Neural crest cell (in vitro differentiated cells): Measurements from ENCODE around the gene ATXN7L3. TPM values are rescaled to one million over a fixed set of nuclear protein-coding genes. Genes with fewer than 3 reads are reported as not detected.
"Not testable (repeated sequence)": the region's sequence is repeated elsewhere in the genome, so short reads cannot be mapped to it uniquely, and the experiment has no call there.

Source experiments
- DNase-seq: peaks from one replicate; pipeline ENCODE4 v3.0.0; 2021; ENCODE audit warnings: low read depth, mixed read lengths, low spot score
- H3K27ac Mint-ChIP-seq: one replicate; pipeline ENCODE4 v1.8.0; 2021; ENCODE audit warnings: mild to moderate bottlenecking, mixed read lengths; ENCODE audit not compliant: unreplicated experiment
- H3K27me3 Mint-ChIP-seq: 2 replicates; pipeline ENCODE4 v1.8.0; 2021; ENCODE audit warnings: low read depth, mild to moderate bottlenecking, mixed read lengths
- H3K36me3 Mint-ChIP-seq: 2 replicates; pipeline ENCODE4 v1.8.0; 2021; ENCODE audit warnings: low read depth, mild to moderate bottlenecking, mixed read lengths
- H3K4me1 Mint-ChIP-seq: 2 replicates; pipeline ENCODE4 v1.8.0; 2021; ENCODE audit warnings: mixed read lengths
- H3K4me3 Mint-ChIP-seq: one replicate; pipeline ENCODE4 v1.8.0; 2021; ENCODE audit warnings: mild to moderate bottlenecking, mixed read lengths
- H3K9me3 Mint-ChIP-seq: 2 replicates; pipeline ENCODE4 v1.8.0; 2021; ENCODE audit warnings: mixed read lengths
- microRNA-seq: library from miRNA; unstranded; fragments of <30 nt; microRNA quantifications from one replicate; pipeline ENCODE4, GENCODE V29; 2020
- total RNA-seq: library from RNA; stranded (reverse); gene quantifications from 2 replicates; pipeline ENCODE4 v1.2.1, GENCODE V29; 2021
- TF ChIP-seq, protein P1 (sequence below): fragments of 200-600 bp; sonication (generic); conservative IDR thresholded peaks from 2 replicates; pipeline ENCODE4 v1.5.0; 2021; ENCODE audit warnings: antibody characterized with exemption, mild to moderate bottlenecking

The ATXN7L3 gene
- total RNA-seq, 1 donor from 2014 or later = 119 TPM

DNA sequence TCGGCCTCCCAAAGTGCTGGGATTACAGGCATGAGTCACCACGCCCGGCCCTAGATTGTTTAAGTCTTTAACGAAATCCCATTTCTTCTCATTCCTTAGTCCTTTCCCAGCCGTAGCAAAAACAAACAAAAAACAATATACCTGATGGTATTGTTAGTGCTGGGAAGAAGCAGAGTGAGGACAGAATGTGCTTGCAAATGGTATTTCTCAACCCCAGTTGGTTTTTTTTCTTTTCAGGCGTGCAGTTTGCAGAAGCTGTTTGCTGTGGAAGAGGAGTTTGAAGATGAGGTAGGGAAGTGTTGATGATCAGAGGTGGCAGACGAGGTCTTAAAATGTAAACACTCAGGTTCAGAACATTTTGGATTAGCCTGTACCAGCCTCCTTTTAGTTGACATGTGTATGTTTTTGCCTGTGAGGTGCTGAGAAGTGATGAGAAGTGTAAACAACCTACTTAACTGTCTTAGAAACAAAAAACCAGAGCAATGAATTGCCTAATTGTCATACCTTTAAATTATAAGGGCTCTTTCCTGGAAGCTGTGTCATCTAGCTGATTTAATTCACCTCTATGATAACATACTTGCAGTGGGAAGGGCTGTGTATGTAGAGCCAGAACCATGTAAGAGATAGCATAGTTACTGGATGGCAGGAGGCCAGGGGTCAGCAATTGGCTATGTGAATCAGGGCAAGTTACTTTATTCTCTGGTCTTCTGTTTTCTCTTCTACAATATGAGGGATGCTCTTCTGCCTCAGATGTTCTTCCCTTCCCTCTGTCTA is 54.5 kb downstream of the ATXN7L3 start:
- Mint-ChIP-seq H3K4me1 (peaks cover 11% of the 10 kb centered on the region), H3K9me3 (no peaks in the 10 kb centered on the region), H3K36me3 (no peaks in the 10 kb centered on the region), H3K4me3 (peak overlapping the region; percentile 63), H3K27ac (peak overlapping the region; percentile 35), H3K27me3 (no peaks in the 10 kb centered on the region)
- DNase-seq = no peak
- TF ChIP-seq, protein P1, sequence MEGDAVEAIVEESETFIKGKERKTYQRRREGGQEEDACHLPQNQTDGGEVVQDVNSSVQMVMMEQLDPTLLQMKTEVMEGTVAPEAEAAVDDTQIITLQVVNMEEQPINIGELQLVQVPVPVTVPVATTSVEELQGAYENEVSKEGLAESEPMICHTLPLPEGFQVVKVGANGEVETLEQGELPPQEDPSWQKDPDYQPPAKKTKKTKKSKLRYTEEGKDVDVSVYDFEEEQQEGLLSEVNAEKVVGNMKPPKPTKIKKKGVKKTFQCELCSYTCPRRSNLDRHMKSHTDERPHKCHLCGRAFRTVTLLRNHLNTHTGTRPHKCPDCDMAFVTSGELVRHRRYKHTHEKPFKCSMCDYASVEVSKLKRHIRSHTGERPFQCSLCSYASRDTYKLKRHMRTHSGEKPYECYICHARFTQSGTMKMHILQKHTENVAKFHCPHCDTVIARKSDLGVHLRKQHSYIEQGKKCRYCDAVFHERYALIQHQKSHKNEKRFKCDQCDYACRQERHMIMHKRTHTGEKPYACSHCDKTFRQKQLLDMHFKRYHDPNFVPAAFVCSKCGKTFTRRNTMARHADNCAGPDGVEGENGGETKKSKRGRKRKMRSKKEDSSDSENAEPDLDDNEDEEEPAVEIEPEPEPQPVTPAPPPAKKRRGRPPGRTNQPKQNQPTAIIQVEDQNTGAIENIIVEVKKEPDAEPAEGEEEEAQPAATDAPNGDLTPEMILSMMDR = no peak

- H3K27ac Mint-ChIP-seq, DNase-seq, H3K9me3 Mint-ChIP-seq, H3K27me3 Mint-ChIP-seq, H3K36me3 Mint-ChIP-seq: not testable (repeated sequence)
- Mint-ChIP-seq H3K4me1 (peaks cover 12% of the 10 kb centered on the region), H3K4me3 (peak overlapping the region; percentile 76)
Observed at GRCh38 chr17:44143921-44144320, 55.8 kb downstream of the ATXN7L3 start.

Small RNA genes lying within 50 kb of the gene (microRNA-seq; reads per million reads assigned to microRNA genes)
- not detected for gene MIR6782

Other genes with a start within 250 kb of the ATXN7L3 start
- gene PYY, start 245.9 kb downstream of the ATXN7L3 start, total RNA-seq = not detected in 2 replicates
- gene NAGS, start 195.3 kb downstream of the ATXN7L3 start, total RNA-seq = 0.93 and 1.1 TPM in 2 replicates
- gene TMEM101, start 184.9 kb downstream of the ATXN7L3 start, total RNA-seq = 24.0 and 26.9 TPM in 2 replicates
- gene LSM12, start 133.2 kb downstream of the ATXN7L3 start, total RNA-seq = 59.7 and 60.9 TPM in 2 replicates
- gene G6PC3, start 129.1 kb downstream of the ATXN7L3 start, total RNA-seq = 81.1 and 88.6 TPM in 2 replicates
- gene HDAC5, start 76.2 kb downstream of the ATXN7L3 start, total RNA-seq = 27.1 and 27.2 TPM in 2 replicates
- 22.1 and 23.3 TPM in 2 replicates for gene HROB, start 58.0 kb downstream of the ATXN7L3 start, total RNA-seq
- 0.25 and 0.26 TPM in 2 replicates for gene ASB16, start 29.2 kb downstream of the ATXN7L3 start, total RNA-seq
- gene TMUB2, start 12.9 kb downstream of the ATXN7L3 start, total RNA-seq = 33.5 and 33.7 TPM in 2 replicates
- gene UBTF, start 19.8 kb upstream of the ATXN7L3 start, total RNA-seq = 106 and 108 TPM in 2 replicates
- not detected in 2 replicates for gene SLC4A1, start 68.3 kb upstream of the ATXN7L3 start, total RNA-seq
- gene RUNDC3A, start 108.7 kb upstream of the ATXN7L3 start, total RNA-seq = 8.7 and 12.9 TPM in 2 replicates
- gene SLC25A39, start 124.9 kb upstream of the ATXN7L3 start, total RNA-seq = 114 and 122 TPM in 2 replicates
- 59.7 and 70.0 TPM in 2 replicates for gene GRN, start 145.4 kb upstream of the ATXN7L3 start, total RNA-seq
- gene FAM171A2, start 164.0 kb upstream of the ATXN7L3 start, total RNA-seq = 50.6 and 51.9 TPM in 2 replicates
- gene ITGA2B, start 189.8 kb upstream of the ATXN7L3 start, total RNA-seq = 7.3 and 8.1 TPM in 2 replicates